ENCODE measurements around the gene OOSP1. TPM values are rescaled to one million over a fixed set of nuclear protein-coding genes. Genes with fewer than 3 reads are reported as not detected.

The OOSP1 gene
- total RNA-seq, 2 donors from 2014 or later: not detected

DNA sequence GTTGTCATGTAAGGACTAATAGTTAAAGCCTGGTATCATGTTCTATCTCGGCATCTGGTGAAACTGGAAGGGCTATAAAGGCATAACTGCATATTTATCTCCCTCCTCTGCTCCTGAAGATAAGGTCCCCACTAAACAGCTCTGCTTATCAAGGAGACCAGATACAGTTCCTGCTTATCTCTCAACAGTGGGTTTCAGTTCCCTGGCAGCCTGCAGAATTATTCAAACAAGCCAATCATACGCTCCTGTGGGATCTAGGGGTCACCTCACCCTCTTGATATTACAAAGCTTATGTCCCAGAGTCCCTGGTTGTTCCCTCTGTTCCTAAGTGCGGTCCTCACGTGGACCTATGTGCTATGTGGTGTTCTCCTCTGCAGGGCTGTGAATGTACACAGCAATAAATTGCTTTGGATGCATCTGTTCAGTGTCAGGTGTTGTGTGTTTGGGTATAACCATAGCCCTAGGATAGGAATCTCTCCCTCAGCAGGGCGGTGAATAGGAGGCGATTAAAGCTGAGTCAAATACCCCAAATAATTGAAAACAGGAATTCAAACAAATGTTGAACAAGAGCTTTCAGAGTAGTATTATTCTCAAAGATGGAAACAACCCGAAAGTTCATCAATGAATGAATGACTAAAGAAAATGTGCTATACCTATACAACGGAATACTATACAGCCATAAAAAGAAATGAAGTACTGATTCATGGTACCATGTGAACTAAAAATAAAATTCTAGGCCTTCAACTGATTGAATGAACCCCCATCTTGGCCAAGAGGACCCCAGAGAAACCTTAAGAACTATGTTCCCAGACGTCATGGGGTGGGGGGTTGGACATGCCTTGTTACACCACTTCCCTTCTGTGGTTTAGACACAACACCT, 22.5 kb downstream of the OOSP1 start:
- Mint-ChIP-seq H3K9me3 (no peaks in the 10 kb centered on the region), H3K36me3 (ENCODE audit: low read depth) (no peaks in the 10 kb centered on the region), H3K4me1 (peaks cover 3% of the 10 kb centered on the region), H3K27me3 (ENCODE audit: insufficient read depth) (no peaks in the 10 kb centered on the region), H3K27ac (no peak overlapping the region), H3K4me3 (no peak overlapping the region)
- H3K36me3 ChIP-seq (ENCODE audit: control insufficient read depth, insufficient read depth, low read length): no peaks in the 10 kb centered on the region
- H3K27ac ChIP-seq (ENCODE audit: low read depth, low read length): no peak overlapping the region
- no peak for DNase-seq
- H3K4me1 ChIP-seq (ENCODE audit: control insufficient read depth, insufficient read depth, low read length): no peaks in the 10 kb centered on the region
- H3K9ac ChIP-seq (ENCODE audit: extremely low read depth, low read length, poor library complexity, severe bottlenecking): no peak overlapping the region
- 89 to 100% methylated on average over 5 to 9 of the region's 9 CpGs for WGBS, 2 experiments (ENCODE audit: insufficient coverage in 1 of 2, insufficient read length in 1 of 2)
- no peaks in the 10 kb centered on the region for H3K27me3 ChIP-seq (ENCODE audit: control insufficient read depth, insufficient read depth, low read length, poor library complexity, severe bottlenecking)
- no peaks in the 10 kb centered on the region for H3K9me3 ChIP-seq (ENCODE audit: control insufficient read depth, low read length)
- H3K4me3 ChIP-seq (ENCODE audit: low read length): no peak overlapping the region
- no peak for TF ChIP-seq CTCF (conservative IDR thresholded peaks at IDR 0.05)

GRCh38 chr11:59962107-59962482, 23.9 kb downstream of the OOSP1 start:
- no peaks in the 10 kb centered on the region for H3K27me3 ChIP-seq (ENCODE audit: control insufficient read depth, insufficient read depth, low read length, poor library complexity, severe bottlenecking)
- H3K27ac ChIP-seq (ENCODE audit: low read depth, low read length): no peak overlapping the region
- Mint-ChIP-seq H3K36me3 (ENCODE audit: low read depth) (no peaks in the 10 kb centered on the region), H3K4me1 (peaks cover 3% of the 10 kb centered on the region), H3K27me3 (ENCODE audit: insufficient read depth) (no peaks in the 10 kb centered on the region), H3K27ac (no peak overlapping the region), H3K4me3 (no peak overlapping the region), H3K9me3 (no peaks in the 10 kb centered on the region)
- no peaks in the 10 kb centered on the region for H3K4me1 ChIP-seq (ENCODE audit: control insufficient read depth, insufficient read depth, low read length)
- no peaks in the 10 kb centered on the region for H3K36me3 ChIP-seq (ENCODE audit: control insufficient read depth, insufficient read depth, low read length)
- no peaks in the 10 kb centered on the region for H3K9me3 ChIP-seq (ENCODE audit: control insufficient read depth, low read length)
- DNase-seq: no peak
- TF ChIP-seq CTCF (conservative IDR thresholded peaks at IDR 0.05): no peak
- WGBS, 2 experiments (ENCODE audit: insufficient coverage in 1 of 2, insufficient read length in 1 of 2): 88 to 100% methylated on average over 1 to 2 of the region's 2 CpGs
- H3K4me3 ChIP-seq (ENCODE audit: low read length): no peak overlapping the region
- no peak overlapping the region for H3K9ac ChIP-seq (ENCODE audit: extremely low read depth, low read length, poor library complexity, severe bottlenecking)

GRCh38 chr11:59963733-59964132, 25.5 kb downstream of the OOSP1 start, which contains the start of gene OOSP4A:
OOSP4A (plus strand) TSS chr11:59964033; CDS start chr11:59964033, 0 bp downstream.
- no peaks in the 10 kb centered on the region for H3K9me3 ChIP-seq (ENCODE audit: control insufficient read depth, low read length)
- Mint-ChIP-seq H3K36me3 (ENCODE audit: low read depth) (no peaks in the 10 kb centered on the region), H3K4me3 (no peak within 1 kb of the TSS), H3K4me1 (peaks cover 3% of the 10 kb centered on the region), H3K9me3 (no peaks in the 10 kb centered on the region), H3K27ac (no peak within 1 kb of the TSS), H3K27me3 (ENCODE audit: insufficient read depth) (no peaks in the 10 kb centered on the region)
- DNase-seq: no peak
- TF ChIP-seq CTCF (conservative IDR thresholded peaks at IDR 0.05): no peak
- H3K27ac ChIP-seq (ENCODE audit: low read depth, low read length): no peak within 1 kb of the TSS
- H3K4me1 ChIP-seq (ENCODE audit: control insufficient read depth, insufficient read depth, low read length): peaks cover 1% of the 10 kb centered on the region
- no peak within 1 kb of the TSS for H3K9ac ChIP-seq (ENCODE audit: extremely low read depth, low read length, poor library complexity, severe bottlenecking)
- WGBS, 2 experiments (ENCODE audit: insufficient coverage in 1 of 2, insufficient read length in 1 of 2): 88 to 94% methylated on average over 3 of the region's 3 CpGs
- no peak within 1 kb of the TSS for H3K4me3 ChIP-seq (ENCODE audit: low read length)
- H3K27me3 ChIP-seq (ENCODE audit: control insufficient read depth, insufficient read depth, low read length, poor library complexity, severe bottlenecking): no peaks in the 10 kb centered on the region
- H3K36me3 ChIP-seq (ENCODE audit: control insufficient read depth, insufficient read depth, low read length): no peaks in the 10 kb centered on the region
